GM12873 (cell line): ENCODE results near the gene MPST.

Experiments
- TF ChIP-seq, protein P1 (sequence below): IDR thresholded peaks from 2 replicates; pipeline ENCODE4 v1.5.1; 2012; ENCODE audit warnings: low read depth, mild to moderate bottlenecking, moderate library complexity, low read length, control low read depth; ENCODE audit not compliant: insufficient read depth; ENCODE audit errors: missing control alignments

Gene MPST

DNA sequence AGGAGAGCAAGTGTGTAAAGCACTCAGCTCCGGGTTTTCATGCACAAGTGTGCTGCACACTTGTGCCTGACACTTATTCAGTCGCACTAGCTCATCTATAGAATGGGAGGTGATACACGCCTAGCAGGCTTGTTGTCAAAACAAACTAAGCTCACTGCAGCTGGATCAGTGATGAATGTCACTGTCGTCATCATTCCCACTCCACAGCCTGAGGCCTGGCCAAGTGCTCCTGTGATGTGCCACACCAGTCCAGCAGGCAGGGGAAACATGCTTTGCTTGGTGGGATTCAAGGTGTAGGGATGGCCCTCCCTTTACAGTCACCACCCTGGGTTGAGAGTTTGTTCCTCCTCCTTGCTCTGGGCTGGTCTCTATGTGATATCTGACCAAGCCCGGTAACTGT lies 6.8 kb downstream of the MPST start:
- TF ChIP-seq, protein P1, sequence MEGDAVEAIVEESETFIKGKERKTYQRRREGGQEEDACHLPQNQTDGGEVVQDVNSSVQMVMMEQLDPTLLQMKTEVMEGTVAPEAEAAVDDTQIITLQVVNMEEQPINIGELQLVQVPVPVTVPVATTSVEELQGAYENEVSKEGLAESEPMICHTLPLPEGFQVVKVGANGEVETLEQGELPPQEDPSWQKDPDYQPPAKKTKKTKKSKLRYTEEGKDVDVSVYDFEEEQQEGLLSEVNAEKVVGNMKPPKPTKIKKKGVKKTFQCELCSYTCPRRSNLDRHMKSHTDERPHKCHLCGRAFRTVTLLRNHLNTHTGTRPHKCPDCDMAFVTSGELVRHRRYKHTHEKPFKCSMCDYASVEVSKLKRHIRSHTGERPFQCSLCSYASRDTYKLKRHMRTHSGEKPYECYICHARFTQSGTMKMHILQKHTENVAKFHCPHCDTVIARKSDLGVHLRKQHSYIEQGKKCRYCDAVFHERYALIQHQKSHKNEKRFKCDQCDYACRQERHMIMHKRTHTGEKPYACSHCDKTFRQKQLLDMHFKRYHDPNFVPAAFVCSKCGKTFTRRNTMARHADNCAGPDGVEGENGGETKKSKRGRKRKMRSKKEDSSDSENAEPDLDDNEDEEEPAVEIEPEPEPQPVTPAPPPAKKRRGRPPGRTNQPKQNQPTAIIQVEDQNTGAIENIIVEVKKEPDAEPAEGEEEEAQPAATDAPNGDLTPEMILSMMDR: no peak

DNA sequence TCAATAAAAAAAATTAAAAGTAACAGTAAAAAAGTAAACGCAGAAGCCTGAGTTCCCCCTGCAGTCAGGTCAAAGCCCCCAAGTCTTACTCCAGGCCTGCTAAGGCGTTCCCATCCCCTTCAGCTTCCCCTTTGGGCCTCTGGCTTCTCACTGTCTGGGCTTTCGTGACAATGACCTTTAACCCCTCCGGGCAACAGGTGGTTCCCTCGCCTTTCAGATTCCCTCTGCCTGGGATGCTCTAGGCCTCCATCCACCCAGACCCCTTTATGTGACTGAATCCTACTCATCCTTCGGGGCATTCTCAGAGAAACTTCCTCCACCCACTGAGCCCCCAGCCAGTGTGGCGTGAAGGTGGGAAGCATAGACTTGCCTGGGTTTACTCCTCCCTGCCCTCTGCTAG lies 8.0 kb downstream of the MPST start:
- TF ChIP-seq, protein P1: no peak

DNA sequence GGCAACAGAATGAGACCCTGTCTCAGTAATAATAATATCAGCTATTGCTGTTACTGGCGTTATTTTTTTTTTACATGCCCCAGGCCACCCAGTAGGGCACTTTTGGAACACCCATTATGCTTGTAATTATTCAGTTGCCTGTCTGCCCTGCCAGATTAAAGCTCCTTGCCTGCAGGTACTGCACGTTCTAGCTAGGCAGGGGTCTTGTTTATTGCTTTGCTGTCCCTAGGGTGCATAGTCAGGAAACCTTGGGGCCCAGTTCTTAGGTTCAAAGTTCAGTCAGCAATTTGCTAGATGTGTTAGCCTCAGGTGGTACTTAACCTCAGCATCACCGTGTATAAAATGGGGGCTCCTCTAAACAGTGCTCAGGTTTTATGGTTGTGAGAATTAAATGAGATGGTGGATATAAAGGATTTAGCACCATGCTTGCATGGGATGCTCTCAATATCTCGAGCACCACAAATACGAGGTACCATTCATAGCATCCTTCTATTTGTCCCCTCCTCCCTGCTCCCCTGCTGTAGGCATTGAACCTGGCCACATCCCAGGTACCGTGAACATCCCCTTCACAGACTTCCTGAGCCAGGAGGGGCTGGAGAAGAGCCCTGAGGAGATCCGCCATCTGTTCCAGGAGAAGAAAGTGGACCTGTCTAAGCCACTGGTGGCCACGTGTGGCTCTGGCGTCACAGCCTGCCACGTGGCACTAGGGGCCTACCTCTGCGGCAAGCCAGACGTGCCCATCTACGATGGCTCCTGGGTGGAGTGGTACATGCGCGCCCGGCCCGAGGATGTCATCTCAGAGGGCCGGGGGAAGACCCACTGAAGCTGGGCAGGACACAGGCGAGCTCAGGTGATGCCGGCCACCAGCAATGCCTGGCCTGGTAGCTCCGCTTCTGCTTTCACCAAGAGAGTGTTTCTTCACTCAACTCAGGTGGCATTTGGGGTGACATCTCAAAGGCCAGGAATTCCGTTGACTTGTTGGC lies 9.4 kb downstream of the MPST start:
- TF ChIP-seq, protein P1: no peak

DNA sequence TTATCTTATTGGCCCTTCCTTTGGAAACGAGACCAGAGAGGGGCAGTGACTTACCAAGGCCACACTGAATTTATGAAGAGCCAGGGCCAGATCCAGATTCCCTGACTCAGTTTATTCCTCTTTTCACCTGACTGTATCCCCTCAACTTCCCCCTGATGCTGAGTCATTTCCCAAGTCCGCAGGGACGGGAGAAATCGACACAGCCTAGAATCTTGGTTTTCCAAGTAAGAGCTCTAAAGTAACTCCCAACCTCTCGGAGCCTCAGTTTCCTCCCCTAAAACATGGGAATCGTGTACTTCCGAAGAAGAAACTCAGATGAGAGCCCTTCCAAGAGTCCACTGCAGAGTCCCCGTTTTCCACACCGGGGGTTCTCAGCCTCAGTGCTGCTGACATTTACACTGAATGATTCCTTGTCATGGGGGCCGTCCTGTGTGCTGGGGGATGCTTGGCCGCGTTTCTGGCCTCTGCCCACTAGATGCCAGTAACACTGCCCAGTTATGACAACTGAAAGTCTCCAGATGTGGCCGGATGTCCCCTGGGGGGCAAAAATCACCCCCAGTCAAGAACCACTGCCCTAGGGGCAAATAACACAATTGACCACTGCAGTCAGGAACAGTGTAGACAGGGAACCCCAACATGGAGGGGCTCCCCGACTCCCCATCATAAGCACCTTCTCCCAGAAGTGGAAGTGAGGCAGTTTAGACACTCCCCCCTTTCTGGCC lies 11.2 kb downstream of the MPST start:
- TF ChIP-seq, protein P1: no peak

DNA sequence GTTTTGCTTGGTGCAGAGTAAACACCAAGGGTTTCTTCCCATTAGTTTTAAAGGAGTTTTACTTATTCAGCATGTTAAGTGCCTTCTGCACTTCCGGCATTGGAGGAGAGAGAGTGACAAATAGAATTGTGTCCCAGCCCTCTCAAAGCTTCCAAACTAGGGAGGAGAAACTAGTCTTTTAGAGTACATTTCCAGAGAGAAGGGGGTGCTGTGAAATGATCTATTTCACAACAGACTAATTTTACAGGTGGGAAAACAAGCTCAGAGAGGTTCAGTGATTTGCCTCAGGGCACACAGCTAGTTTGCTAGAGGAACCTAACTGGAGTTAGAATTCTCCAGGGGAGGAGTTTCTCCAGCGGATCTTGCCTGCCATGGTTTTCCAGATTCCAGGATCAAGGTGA lies 12.6 kb downstream of the MPST start:
- TF ChIP-seq, protein P1: no peak

DNA sequence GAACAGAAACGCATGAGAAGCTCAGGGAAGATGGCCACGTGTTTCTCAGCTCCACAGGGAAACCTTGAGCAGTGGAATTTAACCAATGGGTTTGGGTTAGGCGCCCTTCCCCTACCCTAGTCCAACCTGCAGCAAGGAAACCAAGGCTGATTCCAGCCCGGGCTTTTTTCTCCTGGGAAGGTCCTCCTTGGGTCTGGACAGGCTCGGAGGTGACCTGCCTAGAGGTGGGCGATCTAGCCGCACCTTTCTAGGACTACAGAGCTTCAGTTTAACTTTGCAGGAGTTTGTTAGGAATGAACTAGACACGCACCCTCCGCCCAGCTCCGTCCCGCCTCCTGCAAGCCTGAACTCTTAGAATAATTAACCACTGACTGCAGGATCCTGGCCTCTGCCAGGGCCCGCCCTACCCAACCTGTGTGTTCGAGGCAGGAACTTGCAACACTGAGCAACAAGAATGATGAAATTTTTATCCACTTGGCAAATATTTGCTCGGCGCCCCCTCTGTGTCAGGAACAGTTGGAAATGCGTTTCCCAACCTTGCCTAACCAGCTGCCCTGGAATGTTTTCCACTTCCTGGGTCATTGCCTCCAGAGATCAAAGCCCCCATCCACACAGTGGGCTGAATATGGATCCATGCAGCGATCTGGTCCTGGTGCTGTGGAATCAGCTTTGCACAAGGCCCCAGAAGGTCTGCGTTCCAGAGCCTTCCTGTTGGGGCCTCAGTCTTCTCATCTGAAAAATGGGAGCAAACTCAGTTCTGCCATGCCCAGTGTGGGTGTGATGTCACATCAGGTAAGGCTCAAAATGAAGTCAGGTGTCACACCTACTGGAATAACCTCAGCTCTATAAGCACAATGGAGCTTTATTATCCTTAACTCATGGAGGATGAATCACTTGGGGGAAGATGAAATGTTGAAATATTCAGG lies 13.3 kb downstream of the MPST start:
- TF ChIP-seq, protein P1: no peak
